ENCODE results near the gene DSG3.

DSG3 gene

GRCh38 chr18:31513189-31513935 is 65.8 kb downstream of the DSG3 start:
- DNase-seq (ENCODE audit: low read depth in 2 of 2, low spot score in 1 of 2): no peak

- DNase-seq (ENCODE audit: low read depth in 2 of 2, low spot score in 1 of 2): no peak
Measured at GRCh38 chr18:31516437-31516836, 68.9 kb downstream of the DSG3 start.

GRCh38 chr18:31526374-31526773 is 78.8 kb downstream of the DSG3 start:
- no peak for DNase-seq (ENCODE audit: low read depth in 2 of 2, low spot score in 1 of 2)
